DND-41 (cell line): ENCODE results near the gene TSHR.

Experiments
- ATAC-seq: fragments of 200-7000 bp; cut with Tn5 transposase; 3 replicates; pipeline ENCODE4 v1.9.1; 2021; ENCODE audit warnings: low read depth; ENCODE audit not compliant: insufficient read depth
- DNase-seq: peaks from one replicate; pipeline ENCODE4 v3.0.0-alpha.2; 2020
- H2AFZ ChIP-seq: 2 replicates; pipeline ENCODE4 v1.6.0; 2012; ENCODE audit warnings: low read depth, low read length
- H3K27ac ChIP-seq: 2 replicates; pipeline ENCODE4 v1.5.1; 2012; ENCODE audit warnings: low read length, inconsistent platforms
- H3K27me3 ChIP-seq: fragments of 200-600 bp; sonication (generic); 2 replicates; pipeline ENCODE4 v1.6.0; 2012; ENCODE audit warnings: low read length, mild to moderate bottlenecking, inconsistent platforms; ENCODE audit not compliant: insufficient read depth, poor library complexity
- H3K36me3 ChIP-seq: 2 replicates; pipeline ENCODE4 v1.5.1; 2012; ENCODE audit warnings: low read length, inconsistent platforms; ENCODE audit not compliant: insufficient read depth
- H3K4me1 ChIP-seq: 2 replicates; pipeline ENCODE4 v1.5.1; 2012; ENCODE audit warnings: mild to moderate bottlenecking, low read length; ENCODE audit not compliant: insufficient read depth
- H3K4me2 ChIP-seq: 2 replicates; pipeline ENCODE4 v1.6.0; 2012; ENCODE audit warnings: mild to moderate bottlenecking, moderate library complexity, low read length, inconsistent platforms; ENCODE audit not compliant: insufficient read depth
- H3K4me3 ChIP-seq, 2 experiments: fragments of 200-600 bp in 1 of 2; shearing (Covaris generic) in 1 of 2; 2 replicates each; pipeline ENCODE4 v1.5.1; 2012 to 2016; ENCODE audit warnings: inconsistent platforms in 2 of 2, low read length in 2 of 2, mild to moderate bottlenecking in 2 of 2, low read depth in 1 of 2, moderate library complexity in 1 of 2
- H3K79me2 ChIP-seq: 2 replicates; pipeline ENCODE4 v1.6.0; 2012; ENCODE audit warnings: low read length, inconsistent platforms; ENCODE audit not compliant: insufficient read depth
- H3K9ac ChIP-seq: 2 replicates; pipeline ENCODE4 v1.6.0; 2012; ENCODE audit warnings: low read depth, mild to moderate bottlenecking, inconsistent platforms, low read length, moderate library complexity
- H3K9me3 ChIP-seq: 2 replicates; pipeline ENCODE4 v1.5.1; 2012; ENCODE audit warnings: low read length, moderate library complexity, mild to moderate bottlenecking, inconsistent platforms; ENCODE audit not compliant: insufficient read depth, severe bottlenecking
- H4K20me1 ChIP-seq: 2 replicates; pipeline ENCODE4 v1.6.0; 2012; ENCODE audit warnings: low read length; ENCODE audit not compliant: insufficient read depth
- CTCF ChIP-seq: IDR thresholded peaks from 2 replicates; pipeline ENCODE4 v1.5.1; 2012; ENCODE audit warnings: borderline replicate concordance, low read length, moderate library complexity, mild to moderate bottlenecking; ENCODE audit not compliant: poor library complexity, severe bottlenecking; ENCODE audit errors: extremely low read depth
- EZH2 ChIP-seq: IDR thresholded peaks from 3 replicates; pipeline ENCODE4 v1.6.1; 2012; ENCODE audit warnings: borderline replicate concordance, low read depth, mild to moderate bottlenecking, moderate library complexity, low read length, inconsistent platforms; ENCODE audit not compliant: severe bottlenecking

Gene TSHR

DNA sequence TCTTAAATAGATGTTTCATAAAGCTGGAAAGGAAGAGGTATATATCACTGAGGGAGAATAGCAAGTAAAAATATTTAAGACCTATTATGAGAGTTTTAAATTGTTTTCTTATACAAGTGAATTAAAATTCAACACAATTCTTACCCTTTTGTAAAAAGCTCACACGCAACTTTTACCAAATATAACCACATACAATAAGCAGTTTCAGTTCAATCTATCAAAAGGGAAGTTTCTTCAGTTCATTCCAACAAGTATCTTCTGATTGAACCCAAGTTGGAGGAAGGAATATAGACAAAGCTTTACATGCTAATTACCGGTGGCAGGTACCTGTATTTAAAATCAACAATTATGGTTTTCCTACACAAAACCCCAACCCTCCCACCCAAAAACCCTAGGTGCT lies 224.2 kb downstream of the TSHR start:
- Histone ChIP-seq H4K20me1 (no peaks in the 10 kb centered on the region; the same call in 1 of the 2 replicates), H3K36me3 (peaks cover 56% of the 10 kb centered on the region)
- no peak for ATAC-seq

GRCh38 chr14:81187832-81188522 lies 232.6 kb downstream of the TSHR start:
- DNase-seq: no peak
- no peak overlapping the region for H3K27ac ChIP-seq
- no peak for ATAC-seq
- no peak overlapping the region for H3K9ac ChIP-seq
- H3K27me3 ChIP-seq: no peaks in the 10 kb centered on the region
- peaks cover 16% of the 10 kb centered on the region for H3K4me1 ChIP-seq
- no peak overlapping the region for H2AFZ ChIP-seq
- H3K36me3 ChIP-seq: peaks cover 90% of the 10 kb centered on the region
- H3K79me2 ChIP-seq: peaks cover 68% of the 10 kb centered on the region
- H3K9me3 ChIP-seq: no peaks in the 10 kb centered on the region
- peaks cover 4% of the 10 kb centered on the region; the same call in 1 of the 2 replicates for H4K20me1 ChIP-seq
- TF ChIP-seq CTCF: no peak
- TF ChIP-seq EZH2: no peak
- H3K4me3 ChIP-seq: no peak overlapping the region
- H3K4me2 ChIP-seq: no peak overlapping the region

More for the DNA sequence above, 224.2 kb downstream of the TSHR start:
- H3K9me3 ChIP-seq: no peaks in the 10 kb centered on the region
- H3K4me1 ChIP-seq: no peaks in the 10 kb centered on the region
- no peak overlapping the region for H3K27ac ChIP-seq
- H3K4me3 ChIP-seq: no peak overlapping the region
- H2AFZ ChIP-seq: no peak overlapping the region
- DNase-seq: no peak
- TF ChIP-seq EZH2 (no peak), CTCF (no peak)
- no peak overlapping the region for H3K4me2 ChIP-seq
- no peak overlapping the region for H3K9ac ChIP-seq
- no peaks in the 10 kb centered on the region for H3K27me3 ChIP-seq
- H3K79me2 ChIP-seq: peaks cover 19% of the 10 kb centered on the region; the same call in 1 of the 2 replicates

DNA sequence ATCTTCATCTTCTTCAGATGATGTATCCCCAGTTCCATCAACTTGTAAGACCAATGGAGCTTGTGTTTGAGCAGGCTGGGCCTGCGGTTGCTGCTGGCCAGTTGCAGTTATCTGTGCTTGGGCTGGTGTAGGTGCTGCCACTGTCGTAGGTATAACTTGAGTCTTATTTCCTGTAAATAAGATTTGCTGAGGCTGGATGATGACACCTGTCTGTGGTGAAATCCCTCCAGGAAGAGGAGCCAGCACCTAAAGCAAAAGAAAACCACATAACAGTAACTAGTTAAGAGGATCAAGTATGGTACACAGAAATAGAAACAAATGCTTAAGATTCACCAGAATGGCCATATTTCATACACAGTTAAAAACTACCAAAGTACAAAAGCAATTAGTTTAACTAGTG lies 237.2 kb downstream of the TSHR start:
- Histone ChIP-seq H3K9me3 (no peaks in the 10 kb centered on the region), H3K27me3 (no peaks in the 10 kb centered on the region), H3K4me2 (no peak overlapping the region), H3K36me3 (peaks cover 95% of the 10 kb centered on the region), H4K20me1 (peaks cover 4% of the 10 kb centered on the region; the same call in 1 of the 2 replicates), H3K27ac (no peak overlapping the region), H3K4me3 (no peak overlapping the region), H3K4me1 (peaks cover 16% of the 10 kb centered on the region), H2AFZ (no peak overlapping the region), H3K79me2 (peaks cover 50% of the 10 kb centered on the region), H3K9ac (no peak overlapping the region)
- TF ChIP-seq EZH2 (no peak), CTCF (no peak)
- DNase-seq (no peak), ATAC-seq (peak; percentile 54; the same call in 2 of the 3 replicates)
